C4-2B (cell line): Measurements from ENCODE around the gene LRRC18.

Experiments
- CTCF ChIP-seq: fragments of 450-650 bp; conservative IDR thresholded peaks from 2 replicates; pipeline ENCODE4 v1.5.1; 2017; ENCODE audit warnings: mild to moderate bottlenecking
- ZFX ChIP-seq: fragments of 450-650 bp; IDR thresholded peaks from 2 replicates; pipeline ENCODE4 v1.6.1; 2017

DNA sequence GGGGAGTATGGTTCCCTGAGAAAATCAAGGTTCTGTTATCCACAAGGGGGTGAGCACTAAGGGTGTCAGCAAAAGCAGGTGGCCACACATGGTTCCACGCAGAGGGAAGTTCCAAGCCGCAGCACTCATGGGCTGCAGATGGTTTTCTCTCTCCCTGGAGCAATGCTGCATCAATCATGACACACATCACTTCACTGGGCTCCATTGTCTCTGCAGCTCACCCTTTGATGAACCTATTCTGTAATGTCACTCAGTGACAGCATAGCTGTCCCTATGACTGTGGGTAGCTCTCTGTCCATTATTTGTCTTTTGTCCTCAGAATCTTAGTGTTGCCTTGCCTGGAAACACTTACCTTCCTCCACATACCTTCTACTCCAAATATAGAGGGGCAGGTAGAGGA, 34.8 kb downstream of the LRRC18 start:
- TF ChIP-seq CTCF (no peak), ZFX (no peak)
